Tibial nerve (tissue), 4 donors: ENCODE results near the gene SLC35A4.

Experiments
- CTCF ChIP-seq, 5 experiments: fragments of 200-600 bp in 3 of 5; fragments of 450-650 bp in 2 of 5; sonication (generic) in 3 of 5; IDR thresholded peaks; one replicate each; pipeline ENCODE4 v1.5.1; 2016 to 2019; ENCODE audit warnings: antibody characterized with exemption in 5 of 5, mild to moderate bottlenecking in 3 of 5, moderate library complexity in 2 of 5
- EP300 ChIP-seq, 2 donors: sonication (generic); formaldehyde crosslinking; IDR thresholded peaks; one replicate each; pipeline ENCODE4 v1.6.1; 2017; ENCODE audit warnings: antibody characterized with exemption in 2 of 2, mild to moderate bottlenecking in 1 of 2

- TF ChIP-seq CTCF (IDR thresholded peaks at IDR 0.05) (no peak), EP300 (IDR thresholded peaks at IDR 0.05) (no peak)
Observed at GRCh38 chr5:140549237-140550144, 15.1 kb upstream of the SLC35A4 start.
